Fibroblast of lung (primary cell): ENCODE data around the gene CSN3.

Experiments
- EZH2 ChIP-seq: IDR thresholded peaks from 2 replicates; pipeline ENCODE4 v1.5.1; 2012; ENCODE audit warnings: low read length, control low read depth, mild to moderate bottlenecking; ENCODE audit errors: missing control alignments
- TF ChIP-seq, protein P1 (sequence below), 2 donors: IDR thresholded peaks in 1 of 2; conservative IDR thresholded peaks in 1 of 2; 1 replicate in 1 of 2; 2 replicates in 1 of 2; pipeline ENCODE4 v1.5.1; 2011 to 2012; ENCODE audit warnings: low read length in 2 of 2, control low read depth in 1 of 2, inconsistent platforms in 1 of 2, low read depth in 1 of 2, mild to moderate bottlenecking in 1 of 2

DNA sequence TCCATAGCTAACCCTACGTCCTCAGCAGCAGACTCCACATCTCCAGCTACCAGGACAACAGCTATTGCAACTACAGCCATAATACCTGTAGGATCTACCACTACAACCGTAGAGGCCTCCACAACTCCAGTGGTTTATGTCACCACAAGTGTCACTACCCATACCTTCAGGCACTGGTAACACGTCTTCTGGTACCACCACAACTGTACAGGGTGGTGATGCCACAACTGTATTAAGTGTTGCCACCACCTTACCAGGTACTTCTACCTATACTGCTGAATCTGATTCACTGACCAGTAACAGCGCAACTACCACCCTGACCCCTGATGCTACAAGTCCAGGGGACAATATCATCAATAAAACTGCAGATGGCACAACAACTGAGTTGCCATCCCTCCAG is 57.8 kb downstream of the CSN3 start:
- TF ChIP-seq, protein P1, sequence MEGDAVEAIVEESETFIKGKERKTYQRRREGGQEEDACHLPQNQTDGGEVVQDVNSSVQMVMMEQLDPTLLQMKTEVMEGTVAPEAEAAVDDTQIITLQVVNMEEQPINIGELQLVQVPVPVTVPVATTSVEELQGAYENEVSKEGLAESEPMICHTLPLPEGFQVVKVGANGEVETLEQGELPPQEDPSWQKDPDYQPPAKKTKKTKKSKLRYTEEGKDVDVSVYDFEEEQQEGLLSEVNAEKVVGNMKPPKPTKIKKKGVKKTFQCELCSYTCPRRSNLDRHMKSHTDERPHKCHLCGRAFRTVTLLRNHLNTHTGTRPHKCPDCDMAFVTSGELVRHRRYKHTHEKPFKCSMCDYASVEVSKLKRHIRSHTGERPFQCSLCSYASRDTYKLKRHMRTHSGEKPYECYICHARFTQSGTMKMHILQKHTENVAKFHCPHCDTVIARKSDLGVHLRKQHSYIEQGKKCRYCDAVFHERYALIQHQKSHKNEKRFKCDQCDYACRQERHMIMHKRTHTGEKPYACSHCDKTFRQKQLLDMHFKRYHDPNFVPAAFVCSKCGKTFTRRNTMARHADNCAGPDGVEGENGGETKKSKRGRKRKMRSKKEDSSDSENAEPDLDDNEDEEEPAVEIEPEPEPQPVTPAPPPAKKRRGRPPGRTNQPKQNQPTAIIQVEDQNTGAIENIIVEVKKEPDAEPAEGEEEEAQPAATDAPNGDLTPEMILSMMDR (conservative IDR thresholded peaks at IDR 0.05 in 1 of 2, IDR thresholded peaks at IDR 0.05 in 1 of 2; ENCODE audit: low read depth in 1 of 2, low read length in 2 of 2): no peak
- no peak for TF ChIP-seq EZH2
